Measurements from ENCODE around the gene ZXDC. TPM values are rescaled to one million over a fixed set of nuclear protein-coding genes. Genes with fewer than 3 reads are reported as not detected.

Gene ZXDC
- total and polyA plus RNA-seq, 2 donors (not counting 3 experiments of a cell fraction or from before 2014, with no cell fraction given) = 15.2 to 22.6 TPM

DNA sequence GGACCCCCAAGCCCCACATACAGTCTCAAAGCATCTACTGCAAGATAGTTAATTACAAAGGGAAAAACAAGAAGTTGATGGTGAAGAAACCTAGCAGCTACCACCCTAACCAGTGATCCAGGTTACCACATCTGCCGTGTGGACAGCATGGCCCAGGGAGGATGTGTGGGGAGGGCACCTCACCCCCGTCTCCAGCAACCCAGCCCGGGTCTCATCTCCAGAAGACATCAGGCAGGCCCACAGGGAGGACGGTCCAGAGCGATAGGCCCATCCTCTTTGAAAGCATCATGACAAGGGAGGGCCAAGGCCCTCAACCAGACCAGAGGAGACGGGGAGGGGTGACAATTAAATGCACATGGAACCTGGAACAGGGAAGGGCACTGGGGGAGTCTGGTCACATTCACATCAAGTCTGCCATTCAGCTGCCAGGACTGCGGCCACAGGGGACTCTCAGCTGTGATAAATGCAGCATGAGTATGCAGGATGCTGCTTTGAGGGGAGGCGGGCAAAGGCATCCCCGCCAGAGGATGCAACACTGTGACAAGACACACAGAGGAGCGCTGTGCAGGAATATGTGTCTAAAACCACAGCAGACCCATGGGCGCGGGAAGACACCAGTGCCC, 18.8 kb downstream of the ZXDC start:
- FAIRE-seq (no peak), DNase-seq (ENCODE audit: low read depth, low spot score) (no peak)
- Histone ChIP-seq H3K9me1 (replicated peaks; ENCODE audit: control insufficient read depth, extremely low read depth, insufficient read depth, low read length) (no peaks in the 10 kb centered on the region), H3K9ac (replicated peaks; ENCODE audit: extremely low read depth, insufficient read depth, low read length) (no peak overlapping the region), H2AFZ (ENCODE audit: low read depth, low read length) (no peak overlapping the region), H3K36me3 (ENCODE audit: control insufficient read depth in 2 of 2, extremely low read depth in 1 of 2, insufficient read depth in 2 of 2, low read length in 2 of 2) (peaks cover 15 to 25% of the 10 kb centered on the region in 2 experiments), H3K4me1 (ENCODE audit: control insufficient read depth, extremely low read depth, insufficient read depth, low read length) (no peaks in the 10 kb centered on the region), H3K4me2 (ENCODE audit: insufficient read depth, low read length) (no peak overlapping the region), H3K79me2 (ENCODE audit: control insufficient read depth, insufficient read depth, low read length) (peaks cover 13% of the 10 kb centered on the region), H3K9me3 (replicated peaks; ENCODE audit: control insufficient read depth, insufficient read depth, low read length) (no peaks in the 10 kb centered on the region), H3K27me3 (ENCODE audit: control insufficient read depth in 2 of 2, insufficient read depth in 2 of 2, low read length in 2 of 2) (no peaks in the 10 kb centered on the region), H3K4me3 (replicated peaks in 1 of 3; ENCODE audit: insufficient read depth in 1 of 3, low read depth in 1 of 3, low read length in 3 of 3) (no peak overlapping the region), H4K20me1 (replicated peaks; ENCODE audit: control insufficient read depth, extremely low read depth, insufficient read depth, low read length) (no peaks in the 10 kb centered on the region), H3K27ac (ENCODE audit: insufficient read depth, low read depth, low read length) (no peak overlapping the region)
- ChIA-PET CTCF (interaction anchor here (1.0 kb wide), 1 partner anchor 15 kb away, joined by 3 read pairs; no protein-coding TSS in a partner anchor), POLR2A (no interaction called here)
- TF ChIP-seq EZH2 (IDR thresholded peaks at IDR 0.05; ENCODE audit: borderline replicate concordance, low read depth, low read length, severe bottlenecking) (no peak), MYC (IDR thresholded peaks at IDR 0.05; ENCODE audit: low read depth, low read length) (no peak), FOS (IDR thresholded peaks at IDR 0.05; ENCODE audit: borderline replicate concordance, insufficient read depth, low read length) (no peak), JUN (IDR thresholded peaks at IDR 0.05; ENCODE audit: borderline replicate concordance, insufficient read depth, insufficient read length, low read depth) (no peak), POLR2AphosphoS5 (IDR thresholded peaks at IDR 0.05; ENCODE audit: insufficient read depth, low read depth, low read length) (no peak), GATA2 (IDR thresholded peaks at IDR 0.05; ENCODE audit: insufficient read depth, insufficient read length, low read depth, low read length) (no peak), POLR2A (IDR thresholded peaks at IDR 0.05; ENCODE audit: low read depth, low read length) (no peak)
- TF ChIP-seq, protein P1, sequence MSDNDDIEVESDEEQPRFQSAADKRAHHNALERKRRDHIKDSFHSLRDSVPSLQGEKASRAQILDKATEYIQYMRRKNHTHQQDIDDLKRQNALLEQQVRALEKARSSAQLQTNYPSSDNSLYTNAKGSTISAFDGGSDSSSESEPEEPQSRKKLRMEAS (IDR thresholded peaks at IDR 0.05; ENCODE audit: insufficient read depth, insufficient read length) = no peak
- TF ChIP-seq, protein P2, sequence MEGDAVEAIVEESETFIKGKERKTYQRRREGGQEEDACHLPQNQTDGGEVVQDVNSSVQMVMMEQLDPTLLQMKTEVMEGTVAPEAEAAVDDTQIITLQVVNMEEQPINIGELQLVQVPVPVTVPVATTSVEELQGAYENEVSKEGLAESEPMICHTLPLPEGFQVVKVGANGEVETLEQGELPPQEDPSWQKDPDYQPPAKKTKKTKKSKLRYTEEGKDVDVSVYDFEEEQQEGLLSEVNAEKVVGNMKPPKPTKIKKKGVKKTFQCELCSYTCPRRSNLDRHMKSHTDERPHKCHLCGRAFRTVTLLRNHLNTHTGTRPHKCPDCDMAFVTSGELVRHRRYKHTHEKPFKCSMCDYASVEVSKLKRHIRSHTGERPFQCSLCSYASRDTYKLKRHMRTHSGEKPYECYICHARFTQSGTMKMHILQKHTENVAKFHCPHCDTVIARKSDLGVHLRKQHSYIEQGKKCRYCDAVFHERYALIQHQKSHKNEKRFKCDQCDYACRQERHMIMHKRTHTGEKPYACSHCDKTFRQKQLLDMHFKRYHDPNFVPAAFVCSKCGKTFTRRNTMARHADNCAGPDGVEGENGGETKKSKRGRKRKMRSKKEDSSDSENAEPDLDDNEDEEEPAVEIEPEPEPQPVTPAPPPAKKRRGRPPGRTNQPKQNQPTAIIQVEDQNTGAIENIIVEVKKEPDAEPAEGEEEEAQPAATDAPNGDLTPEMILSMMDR (IDR thresholded peaks at IDR 0.05; ENCODE audit: extremely low read depth in 1 of 2, insufficient read depth in 1 of 2, low read depth in 1 of 2, low read length in 2 of 2) = no peak
- dilution Hi-C loops (cut with MboI; ENCODE audit: extremely low pct_ligation_motif_present, low sequenced_read_pairs) (no loop called here), intact Hi-C loops (cut with micrococcal nuclease) (no loop called here)
- BruUV-seq (replicated peaks) = no TSS peak

Measured in endothelial cell of umbilical vein (primary cell).